Epithelial cell of esophagus (primary cell): ENCODE measurements around the gene MGLL.

Source experiments
- DNase-seq: peaks from one replicate; pipeline ENCODE4 v3.0.0; 2010; ENCODE audit warnings: low read depth
- H3K4me3 ChIP-seq: 2 replicates; pipeline ENCODE4 v1.5.1; 2011; ENCODE audit warnings: mild to moderate bottlenecking, low read length, control low read depth
- TF ChIP-seq, protein P1 (sequence below): IDR thresholded peaks from 2 replicates; pipeline ENCODE4 v1.5.1; 2011; ENCODE audit warnings: low read depth, mild to moderate bottlenecking, low read length, control low read depth, inconsistent platforms; ENCODE audit not compliant: insufficient read depth; ENCODE audit errors: missing control alignments

The MGLL gene

GRCh38 chr3:127799476-127800222 is 22.7 kb downstream of the MGLL start:
- no peak overlapping the region for H3K4me3 ChIP-seq
- DNase-seq, result peak; percentile 96
- TF ChIP-seq, protein P1, sequence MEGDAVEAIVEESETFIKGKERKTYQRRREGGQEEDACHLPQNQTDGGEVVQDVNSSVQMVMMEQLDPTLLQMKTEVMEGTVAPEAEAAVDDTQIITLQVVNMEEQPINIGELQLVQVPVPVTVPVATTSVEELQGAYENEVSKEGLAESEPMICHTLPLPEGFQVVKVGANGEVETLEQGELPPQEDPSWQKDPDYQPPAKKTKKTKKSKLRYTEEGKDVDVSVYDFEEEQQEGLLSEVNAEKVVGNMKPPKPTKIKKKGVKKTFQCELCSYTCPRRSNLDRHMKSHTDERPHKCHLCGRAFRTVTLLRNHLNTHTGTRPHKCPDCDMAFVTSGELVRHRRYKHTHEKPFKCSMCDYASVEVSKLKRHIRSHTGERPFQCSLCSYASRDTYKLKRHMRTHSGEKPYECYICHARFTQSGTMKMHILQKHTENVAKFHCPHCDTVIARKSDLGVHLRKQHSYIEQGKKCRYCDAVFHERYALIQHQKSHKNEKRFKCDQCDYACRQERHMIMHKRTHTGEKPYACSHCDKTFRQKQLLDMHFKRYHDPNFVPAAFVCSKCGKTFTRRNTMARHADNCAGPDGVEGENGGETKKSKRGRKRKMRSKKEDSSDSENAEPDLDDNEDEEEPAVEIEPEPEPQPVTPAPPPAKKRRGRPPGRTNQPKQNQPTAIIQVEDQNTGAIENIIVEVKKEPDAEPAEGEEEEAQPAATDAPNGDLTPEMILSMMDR, result no peak

DNA sequence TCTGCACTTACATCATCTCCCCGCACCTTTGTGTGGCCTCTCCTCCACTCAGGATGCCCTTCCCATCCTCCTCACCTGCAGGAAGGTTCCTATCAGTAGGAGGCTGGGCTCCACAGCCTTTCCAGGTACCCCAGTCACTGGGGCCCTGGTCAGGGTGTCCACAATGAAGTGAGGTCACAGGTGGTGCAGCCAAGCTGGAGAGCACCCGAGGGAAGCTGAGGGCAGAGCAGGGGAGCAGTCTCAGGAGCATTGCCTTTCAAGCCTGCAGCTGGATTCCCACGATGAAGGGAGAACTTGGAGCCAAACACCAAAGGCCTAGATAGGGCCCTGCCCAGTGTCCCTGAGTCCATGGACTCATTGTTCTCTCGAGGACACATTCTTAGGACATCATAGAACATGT is 23.6 kb downstream of the MGLL start:
- H3K4me3 ChIP-seq, result no peak overlapping the region
- TF ChIP-seq, protein P1, result no peak

GRCh38 chr3:127796831-127797150 is 25.5 kb downstream of the MGLL start:
- DNase-seq, result no peak
- no peak overlapping the region for H3K4me3 ChIP-seq
- TF ChIP-seq, protein P1, result no peak

More for the DNA sequence above, 23.6 kb downstream of the MGLL start:
- no peak for DNase-seq

DNA sequence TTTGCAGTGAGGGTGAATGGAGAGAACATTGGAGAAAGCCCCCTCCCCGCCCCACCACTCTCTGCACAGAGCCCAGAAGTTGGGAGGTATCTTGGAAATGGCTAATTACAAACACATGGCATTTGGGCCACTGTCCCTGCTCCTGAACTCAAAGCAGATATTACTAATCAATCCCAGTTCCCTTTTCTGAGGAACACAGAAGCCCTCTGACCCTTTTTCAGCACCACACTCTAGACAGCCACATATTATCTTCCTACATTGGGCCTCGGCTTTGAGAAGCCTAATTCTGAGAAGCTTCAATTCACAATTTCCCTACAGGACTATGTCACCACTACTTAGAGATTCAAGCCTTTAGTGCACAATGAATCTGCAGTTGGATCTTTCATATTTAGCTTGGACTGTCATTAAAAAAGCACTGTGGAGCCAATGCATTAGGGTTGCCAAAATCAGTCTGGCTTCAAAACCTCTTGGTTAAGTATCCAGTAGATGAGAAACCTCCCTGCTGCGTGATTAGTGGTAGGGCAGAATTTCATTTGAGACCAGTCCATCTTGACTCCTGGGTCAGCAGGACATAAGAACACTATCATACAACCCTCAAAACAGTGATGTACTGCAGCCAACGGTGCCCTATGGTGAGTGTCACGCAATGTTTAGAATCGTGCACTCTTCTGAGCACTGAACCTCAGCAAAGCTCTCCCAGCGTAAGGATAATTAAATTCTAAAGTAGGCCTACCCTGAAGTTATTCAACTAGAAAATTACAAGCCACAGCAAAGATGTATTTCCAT is 26.1 kb downstream of the MGLL start:
- TF ChIP-seq, protein P1, result no peak
- DNase-seq, result no peak
- no peak overlapping the region for H3K4me3 ChIP-seq

GRCh38 chr3:127794972-127795371 is 27.3 kb downstream of the MGLL start:
- no peak overlapping the region for H3K4me3 ChIP-seq
- TF ChIP-seq, protein P1, result no peak
- no peak for DNase-seq

DNA sequence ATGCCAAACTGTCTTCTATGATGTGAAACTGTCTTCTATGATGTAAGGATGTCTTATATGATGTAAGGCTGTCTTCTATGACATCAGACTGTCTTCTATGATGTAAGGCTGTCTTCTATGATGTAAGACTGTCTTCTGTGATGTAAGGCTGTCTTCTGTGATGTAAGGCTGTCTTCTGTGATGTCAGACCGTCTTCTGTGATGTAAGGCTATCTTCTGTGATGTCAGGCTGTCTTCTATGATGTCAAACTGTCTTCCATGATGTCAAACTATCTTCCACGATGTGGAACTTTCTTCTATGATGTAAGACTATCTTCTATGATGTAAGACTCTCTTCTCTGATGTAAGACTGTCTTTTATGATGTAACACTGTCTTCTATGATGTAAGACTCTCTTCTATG is 27.9 kb downstream of the MGLL start:
- DNase-seq, result no peak
- TF ChIP-seq, protein P1, result no peak
- H3K4me3 ChIP-seq, result no peak overlapping the region
